GM12878 (cell line): ENCODE data around the gene IL4I1. TPM values are rescaled to one million over a fixed set of nuclear protein-coding genes. Genes with fewer than 3 reads are reported as not detected.

Source experiments
- CHD1 ChIP-seq: IDR thresholded peaks from 2 replicates; pipeline ENCODE4 v1.6.1; 2012; ENCODE audit warnings: low read depth, low read length, improper control_type of control experiment
- CHD2 ChIP-seq: IDR thresholded peaks from 2 replicates; pipeline ENCODE4 v1.6.1; 2011; ENCODE audit warnings: low read depth, low read length, improper control_type of control experiment, borderline replicate concordance
- CREM ChIP-seq: IDR thresholded peaks from 2 replicates; pipeline ENCODE4 v1.6.1; 2014; ENCODE audit warnings: antibody characterized with exemption, low read depth
- E2F8 ChIP-seq: fragments of 450-650 bp; IDR thresholded peaks from 2 replicates; pipeline ENCODE4 v1.6.1; 2018; ENCODE audit warnings: mild to moderate bottlenecking, low read depth, moderate library complexity; ENCODE audit not compliant: partially characterized antibody
- EGR1 ChIP-seq, 2 experiments: IDR thresholded peaks; 1 replicate in 1 of 2; 2 replicates in 1 of 2; pipeline ENCODE4 v1.6.1; 2011 to 2012; ENCODE audit warnings: low read depth in 2 of 2, low read length in 2 of 2, borderline replicate concordance in 1 of 2, mild to moderate bottlenecking in 1 of 2, moderate library complexity in 1 of 2
- FOXK2 ChIP-seq: fragments of 450-650 bp; IDR thresholded peaks from 2 replicates; pipeline ENCODE4 v1.6.1; 2017; ENCODE audit warnings: mild to moderate bottlenecking, moderate library complexity
- KLF5 ChIP-seq: fragments of 450-650 bp; IDR thresholded peaks from 2 replicates; pipeline ENCODE4 v1.6.1; 2014; ENCODE audit warnings: mild to moderate bottlenecking; ENCODE audit not compliant: partially characterized antibody
- NFXL1 ChIP-seq: fragments of 450-650 bp; IDR thresholded peaks from 2 replicates; pipeline ENCODE4 v1.6.1; 2017; ENCODE audit warnings: antibody characterized with exemption, mild to moderate bottlenecking, borderline replicate concordance
- PBX3 ChIP-seq: IDR thresholded peaks from 2 replicates; pipeline ENCODE4 v1.6.1; 2011; ENCODE audit warnings: mild to moderate bottlenecking, low read depth, low read length, moderate library complexity; ENCODE audit not compliant: insufficient replicate concordance
- PKNOX1 ChIP-seq: fragments of 450-650 bp; IDR thresholded peaks from 2 replicates; pipeline ENCODE4 v1.6.1; 2016; ENCODE audit warnings: mild to moderate bottlenecking
- PML ChIP-seq: IDR thresholded peaks from 2 replicates; pipeline ENCODE4 v1.6.1; 2012; ENCODE audit warnings: low read length, inconsistent platforms
- RAD51 ChIP-seq: fragments of 450-650 bp; IDR thresholded peaks from 2 replicates; pipeline ENCODE4 v1.6.1; 2016; ENCODE audit warnings: moderate library complexity, mild to moderate bottlenecking, inconsistent platforms
- RB1 ChIP-seq: fragments of 450-650 bp; formaldehyde crosslinking; IDR thresholded peaks from 2 replicates; pipeline ENCODE4 v1.6.1; 2017; ENCODE audit warnings: mild to moderate bottlenecking, borderline replicate concordance
- RELB ChIP-seq: fragments of 450-650 bp; IDR thresholded peaks from 2 replicates; pipeline ENCODE4 v1.6.1; 2017; ENCODE audit warnings: low read depth, mild to moderate bottlenecking, moderate library complexity
- RUNX3 ChIP-seq: IDR thresholded peaks from 2 replicates; pipeline ENCODE4 v1.6.1; 2012; ENCODE audit warnings: low read length, inconsistent platforms
- SP1 ChIP-seq: IDR thresholded peaks from one replicate; pipeline ENCODE4 v1.6.1; 2011; ENCODE audit warnings: low read depth, low read length
- SREBF1 ChIP-seq: IDR thresholded peaks from 2 replicates; pipeline ENCODE4 v1.6.1; 2012; ENCODE audit warnings: mild to moderate bottlenecking, low read length
- TARDBP ChIP-seq: IDR thresholded peaks from 2 replicates; pipeline ENCODE4 v1.6.1; 2016; ENCODE audit warnings: borderline replicate concordance
- USF2 ChIP-seq: IDR thresholded peaks from 2 replicates; pipeline ENCODE4 v1.6.1; 2011; ENCODE audit warnings: low read depth, low read length, improper control_type of control experiment, borderline replicate concordance
- ZNF217 ChIP-seq: fragments of 450-650 bp; IDR thresholded peaks from 2 replicates; pipeline ENCODE4 v1.6.1; 2017; ENCODE audit warnings: antibody characterized with exemption, mild to moderate bottlenecking
- ZNF622 ChIP-seq: fragments of 450-650 bp; IDR thresholded peaks from 2 replicates; pipeline ENCODE4 v1.6.1; 2017; ENCODE audit warnings: mild to moderate bottlenecking, inconsistent platforms
- ZSCAN29 ChIP-seq: fragments of 450-650 bp; IDR thresholded peaks from 2 replicates; pipeline ENCODE4 v1.6.1; 2017; ENCODE audit warnings: mild to moderate bottlenecking, moderate library complexity
- polyA plus RNA-seq, 11 experiments: library from polyadenylated mRNA; depleted of rRNA in 4 of 11; unstranded in 6 of 11; stranded (reverse) in 5 of 11; fragments of >200 nt; fragmentation: Nextera tagmentation in 4 of 11; fragmentation: Illumina TruSeq in 1 of 11; extraction: Ambion mirVana in 4 of 11; extraction: Trizol in 1 of 11; gene quantifications; 1 replicate in 1 of 11; 2 replicates in 10 of 11; pipeline versions ENCODE4 v1.2.1 to v1.2.3, GENCODE V29; 2011 to 2016; ENCODE audit warnings: inconsistent platforms in 2 of 11, missing spikeins in 2 of 11, low read depth in 1 of 11
- total RNA-seq, 4 experiments: library from RNA; depleted of rRNA in 3 of 4; stranded (reverse); fragments of >200 nt in 3 of 4; fragmentation: Illumina TruSeq in 1 of 4; extraction: Trizol in 1 of 4; gene quantifications; 2 replicates each; pipeline versions ENCODE4 v1.2.1 to v1.2.3, GENCODE V29; 2013 to 2021

The IL4I1 gene
- total and polyA plus RNA-seq, 10 of the 15 experiments (the other 5 are each of a cell fraction or from before 2014, with no cell fraction given) = 0.62 to 83.8 (median 42.8) TPM

GRCh38 chr19:49850487-49851342, 46.0 kb downstream of the IL4I1 start, which contains the start of gene PTOV1 (continued):
- TF ChIP-seq CHD1 = peak; percentile 99
- peak; percentile 47; the same call in 1 of the 2 replicates for TF ChIP-seq RUNX3
- TF ChIP-seq KLF5 = peak; percentile 98
- TF ChIP-seq PKNOX1 = peak; percentile 40
- no peak for TF ChIP-seq PBX3
- TF ChIP-seq E2F8 = peak; percentile 66
- no peak for TF ChIP-seq USF2
- no peak for TF ChIP-seq ZNF622
- no peak for TF ChIP-seq NFXL1
- peak; percentile 96 for TF ChIP-seq FOXK2
- peak; percentile 91 for TF ChIP-seq SREBF1
- peak in 1 of 2 experiments; percentile 57; a peak in 1 of 3 replicates for TF ChIP-seq EGR1 (IDR thresholded peaks at IDR 0.05; ENCODE audit: borderline replicate concordance in 1 of 2, low read depth in 2 of 2, low read length in 2 of 2)
- TF ChIP-seq TARDBP = no peak
- no peak for TF ChIP-seq ZNF217
- peak; percentile 62; the same call in 1 of the 2 replicates for TF ChIP-seq PML
- TF ChIP-seq CHD2 = peak; percentile 61; the same call in 1 of the 2 replicates
- no peak; the same call in 1 of the 2 replicates for TF ChIP-seq RB1
- TF ChIP-seq SP1 = peak; percentile 89
- no peak for TF ChIP-seq ZSCAN29
- TF ChIP-seq RAD51 = no peak
- peak; percentile 62 for TF ChIP-seq RELB
- peak; percentile 88 for TF ChIP-seq CREM
